Stimulated activated CD8-positive, alpha-beta memory T cell treated with anti-CD3 and anti-CD28 coated beads, Interleukin-12 subunit alpha, Interleukin-12 subunit beta, amount 100 ng/mL, for 1 hour (primary cell): ENCODE measurements around the gene PRKX.
"Not testable (repeated sequence)": the region's sequence is repeated elsewhere in the genome, so short reads cannot be mapped to it uniquely, and the experiment has no call there.

ENCODE experiments used
- DNase-seq: peaks from one replicate; pipeline ENCODE4 v3.0.0-alpha.2; 2020; ENCODE audit warnings: low read depth

PRKX gene

DNA sequence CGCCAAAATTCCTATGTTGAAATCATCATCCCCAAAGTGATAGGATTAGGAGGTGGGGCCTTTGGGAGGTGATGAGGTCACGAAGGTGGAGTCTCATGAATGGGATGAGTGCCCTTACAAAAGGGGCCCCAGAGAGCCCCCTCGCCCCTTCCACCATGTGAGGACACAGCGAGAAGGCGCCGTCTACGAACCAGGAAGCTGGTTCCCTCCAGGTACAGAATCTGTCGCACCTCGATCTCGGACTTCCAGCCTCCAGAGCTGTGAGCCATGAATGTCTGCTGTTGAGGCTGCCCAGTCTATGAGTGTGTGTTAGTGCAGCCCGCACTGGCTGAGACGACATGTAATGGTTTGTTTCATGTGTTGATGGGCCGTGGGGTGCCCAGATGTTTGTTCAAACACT is 60.3 kb downstream of the PRKX start:
- no peak for DNase-seq

DNA sequence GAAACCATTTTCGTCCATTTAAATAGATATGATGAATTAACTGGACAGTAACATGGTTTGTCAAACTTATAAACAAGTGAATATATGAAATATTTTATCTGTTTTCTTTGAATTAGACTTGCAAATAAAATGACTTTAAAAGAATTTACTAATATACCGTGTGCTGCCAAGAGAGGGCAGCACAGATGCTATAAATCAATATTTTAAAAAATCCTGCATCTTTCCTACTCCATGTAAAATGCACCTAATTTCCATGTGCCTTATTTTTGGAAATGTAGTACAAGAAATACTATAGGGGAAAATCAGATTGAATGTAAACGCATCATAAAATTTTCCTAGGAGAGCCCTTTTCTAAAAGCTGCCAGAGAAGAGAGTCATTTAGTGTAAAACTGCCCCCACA is 62.2 kb downstream of the PRKX start:
- no peak for DNase-seq

DNA sequence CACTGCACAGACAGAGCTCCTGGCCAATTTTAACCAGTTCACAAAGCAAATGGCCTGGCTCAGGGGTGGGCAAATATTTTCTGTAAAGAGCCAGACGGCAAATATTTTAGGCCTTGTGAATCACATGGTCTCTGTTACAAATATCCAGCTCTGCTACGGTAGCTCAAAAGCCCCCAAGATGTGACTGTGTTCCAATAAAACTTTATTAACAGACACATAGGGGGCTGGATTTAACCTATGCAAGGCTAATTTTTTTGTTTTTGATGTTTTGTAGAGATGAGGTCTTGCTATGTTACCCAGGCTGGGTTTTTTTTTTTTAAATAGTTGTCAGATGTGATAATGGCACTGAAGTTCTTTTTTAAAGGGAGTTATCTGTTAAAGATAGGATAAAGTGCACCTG is 65.4 kb downstream of the PRKX start:
- no peak for DNase-seq

DNA sequence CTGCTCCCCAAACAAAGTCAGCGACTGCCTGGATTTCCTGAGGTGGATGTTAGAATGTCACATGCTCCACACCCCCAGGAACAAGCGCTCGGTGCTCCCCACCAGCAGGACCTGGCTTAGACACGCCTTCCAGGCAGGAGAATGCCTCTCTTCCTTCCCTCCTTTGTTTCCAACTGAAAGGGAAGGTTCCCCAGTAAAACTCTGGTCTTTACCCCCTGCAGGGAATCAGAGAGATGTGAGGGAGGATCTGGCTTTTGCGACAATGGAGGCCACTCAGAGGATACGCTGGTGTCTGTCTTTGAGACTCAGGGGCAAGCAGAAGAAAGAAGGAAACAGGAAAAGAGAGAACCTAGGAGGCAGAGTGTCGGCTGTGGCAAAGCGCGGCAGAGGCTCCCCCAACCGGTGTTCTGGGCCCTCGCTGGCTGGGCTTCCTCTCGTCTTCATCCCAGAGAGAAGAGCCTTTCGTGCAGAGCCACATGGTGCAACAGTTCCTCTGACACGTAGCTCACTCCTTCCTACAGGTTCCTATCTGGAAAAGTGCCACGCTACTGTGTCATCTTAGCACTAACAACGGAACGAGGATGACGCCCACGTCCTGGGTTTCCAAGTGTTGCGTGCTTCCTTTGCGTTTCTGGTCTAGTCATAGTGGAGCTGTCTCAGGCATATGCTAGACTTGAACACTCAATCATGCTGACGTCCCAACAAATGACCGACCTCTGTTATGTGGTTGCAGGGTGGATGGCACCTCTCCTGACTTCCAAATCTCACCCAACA is 73.4 kb downstream of the PRKX start:
- DNase-seq, result not testable (repeated sequence)

DNA sequence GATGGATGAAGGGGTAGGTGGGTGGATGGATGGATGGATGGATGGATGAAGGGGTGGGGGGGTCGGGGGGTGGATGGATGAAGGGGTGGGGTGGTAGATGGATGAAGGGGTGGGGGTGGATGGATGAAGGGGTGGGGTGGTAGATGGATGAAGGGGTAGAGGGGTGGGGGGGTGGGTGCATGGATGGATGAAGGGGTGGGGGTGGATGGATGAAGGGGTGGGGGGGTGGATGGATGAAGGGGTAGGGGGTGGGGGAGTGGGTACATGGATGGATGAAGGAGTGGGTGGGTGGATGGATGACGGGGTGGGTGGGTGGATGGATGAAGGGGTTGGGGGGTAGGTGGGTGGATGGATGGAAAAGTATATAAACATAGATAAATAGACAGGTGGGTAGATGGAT is 74.2 kb downstream of the PRKX start:
- no peak for DNase-seq

DNA sequence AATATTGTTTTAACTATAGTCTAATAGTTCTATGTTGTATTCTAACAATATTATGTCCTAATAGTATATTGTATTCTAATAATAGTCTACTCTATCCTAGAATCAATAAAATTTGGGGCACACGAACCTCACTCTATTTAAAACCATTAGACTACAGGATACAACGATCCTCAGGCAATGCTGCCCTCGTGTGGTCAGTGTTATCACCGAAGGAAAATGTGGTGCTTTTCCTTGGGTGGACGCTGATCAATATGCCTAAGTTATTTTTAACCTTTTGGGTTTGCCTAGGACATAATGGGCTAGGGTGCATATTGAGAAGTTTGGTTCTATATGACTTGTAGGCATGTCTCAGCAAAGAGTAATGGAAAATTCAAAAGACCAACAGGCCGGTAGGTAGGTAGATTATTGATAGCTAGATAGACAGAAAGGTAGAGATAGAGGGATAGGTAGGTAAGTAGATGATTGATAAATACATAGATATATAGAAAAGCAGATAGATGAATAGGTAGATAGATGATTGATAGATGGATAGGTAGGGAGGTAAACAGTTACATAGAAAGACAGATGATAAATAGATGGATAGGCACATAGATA is 75.1 kb downstream of the PRKX start:
- no peak for DNase-seq

DNA sequence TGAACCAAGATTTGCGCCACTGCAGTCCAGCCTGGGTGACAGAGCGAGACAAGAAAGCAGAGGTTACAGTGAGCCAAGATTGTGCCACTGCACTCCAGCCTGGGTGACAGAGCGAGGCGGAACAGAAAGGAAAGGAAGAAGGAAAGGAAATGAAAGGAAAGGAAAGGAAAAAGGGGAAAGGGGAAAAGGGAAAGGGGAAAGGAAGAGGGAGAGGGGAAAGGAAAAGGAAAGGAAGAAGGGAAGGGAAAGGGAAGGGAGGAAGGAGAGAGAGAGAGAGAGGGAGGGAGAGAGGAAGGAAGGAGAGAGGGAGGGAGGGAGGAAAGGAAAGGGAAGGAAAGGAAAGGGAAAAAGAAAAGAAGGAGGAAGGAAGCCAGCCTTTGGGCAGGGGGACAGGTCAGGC is 76.6 kb downstream of the PRKX start:
- DNase-seq, result no peak

DNA sequence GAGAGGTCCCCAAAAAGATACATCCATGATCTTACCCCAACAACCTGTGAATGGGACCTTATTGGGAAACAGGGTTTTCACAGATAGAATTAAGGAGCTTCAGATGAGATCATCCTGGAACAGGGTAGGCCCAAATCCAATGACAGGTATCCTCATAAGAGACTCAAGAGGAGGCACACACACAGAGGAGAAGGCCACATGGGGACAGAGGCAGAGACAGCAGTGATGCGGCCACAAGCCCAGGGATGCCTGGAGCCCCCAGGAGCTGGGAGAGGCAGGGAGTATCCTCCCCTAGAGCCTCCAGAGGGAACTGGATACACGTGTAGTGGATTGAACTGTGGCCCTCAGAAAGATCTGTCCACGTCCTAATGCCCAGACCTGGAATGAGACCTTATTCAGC is 82.3 kb downstream of the PRKX start:
- DNase-seq, result no peak

DNA sequence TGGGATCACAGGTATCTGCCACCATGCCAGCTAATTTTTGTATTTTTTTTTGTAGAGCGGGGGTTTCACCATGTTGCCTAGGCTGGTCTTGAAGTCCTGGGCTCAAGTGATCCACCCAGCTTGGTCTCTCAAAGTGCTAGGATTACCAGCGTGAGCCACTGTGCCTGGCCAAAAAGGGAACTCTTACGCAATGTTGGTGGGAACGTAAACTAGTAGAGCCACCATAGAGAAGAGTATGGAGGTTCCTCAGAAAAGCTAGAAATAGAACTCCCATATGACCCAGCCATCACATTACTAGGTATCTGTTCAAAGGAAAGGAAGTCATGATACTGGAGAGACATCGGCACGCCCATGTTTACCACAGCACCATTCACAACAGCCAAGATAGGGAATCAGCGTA is 85.9 kb downstream of the PRKX start:
- no peak for DNase-seq

DNA sequence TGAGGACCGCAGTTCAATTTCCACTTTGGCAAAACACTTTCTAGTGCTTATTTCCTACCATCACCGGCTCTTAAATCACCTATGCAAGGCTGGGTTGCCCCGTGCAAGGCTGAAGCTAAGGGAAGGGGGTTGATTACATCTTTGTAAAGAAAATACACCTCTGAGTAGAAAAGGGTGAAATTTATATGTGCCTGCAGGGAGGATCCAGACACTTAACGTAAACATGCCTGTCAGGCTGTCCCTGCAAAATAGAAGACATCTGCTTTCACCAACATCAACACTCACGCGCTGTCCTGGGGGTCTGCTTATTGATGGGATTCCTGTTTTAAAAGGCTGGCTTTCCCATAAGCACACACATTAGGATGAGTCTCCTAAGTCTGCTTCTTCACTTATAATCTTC is 92.0 kb downstream of the PRKX start:
- no peak for DNase-seq

DNA sequence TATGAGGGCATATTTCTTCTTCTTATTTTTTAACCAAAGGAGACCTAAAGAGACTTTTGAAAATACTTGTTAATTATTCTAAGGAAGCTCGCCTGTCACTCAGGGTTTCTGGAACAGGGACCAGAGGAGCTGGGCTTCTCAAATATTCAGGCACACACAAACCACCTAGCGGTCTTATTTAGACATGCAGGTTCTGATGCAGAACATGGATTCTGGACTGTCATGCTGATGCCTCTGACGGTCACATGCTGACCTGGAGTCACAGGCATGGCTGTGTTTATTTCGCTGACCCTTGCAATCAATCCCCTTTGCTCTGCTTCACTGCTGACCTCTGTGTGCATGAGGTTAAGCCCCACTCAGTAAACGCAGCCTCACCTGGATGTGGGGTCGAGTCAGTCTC is 101.7 kb downstream of the PRKX start:
- DNase-seq, result not testable (repeated sequence)

DNA sequence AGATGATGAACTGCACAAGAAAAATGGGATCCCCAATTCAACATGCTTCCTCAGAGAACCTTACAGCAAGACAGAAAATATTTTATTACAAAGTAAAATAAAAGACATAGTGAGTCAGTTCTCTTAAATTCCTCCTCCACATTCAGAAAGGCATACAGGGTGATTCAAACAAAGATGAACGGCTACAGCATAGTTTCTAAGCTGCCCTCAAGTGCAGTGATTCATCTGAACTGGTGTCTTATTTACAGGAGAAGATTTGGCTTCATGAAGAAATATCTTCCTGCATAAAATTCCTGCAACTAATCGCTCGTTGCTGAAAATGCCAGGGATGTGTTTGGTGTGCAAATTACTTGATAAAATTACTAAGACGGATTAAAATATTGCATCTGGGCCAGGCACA is 103.6 kb downstream of the PRKX start:
- DNase-seq, result no peak

DNA sequence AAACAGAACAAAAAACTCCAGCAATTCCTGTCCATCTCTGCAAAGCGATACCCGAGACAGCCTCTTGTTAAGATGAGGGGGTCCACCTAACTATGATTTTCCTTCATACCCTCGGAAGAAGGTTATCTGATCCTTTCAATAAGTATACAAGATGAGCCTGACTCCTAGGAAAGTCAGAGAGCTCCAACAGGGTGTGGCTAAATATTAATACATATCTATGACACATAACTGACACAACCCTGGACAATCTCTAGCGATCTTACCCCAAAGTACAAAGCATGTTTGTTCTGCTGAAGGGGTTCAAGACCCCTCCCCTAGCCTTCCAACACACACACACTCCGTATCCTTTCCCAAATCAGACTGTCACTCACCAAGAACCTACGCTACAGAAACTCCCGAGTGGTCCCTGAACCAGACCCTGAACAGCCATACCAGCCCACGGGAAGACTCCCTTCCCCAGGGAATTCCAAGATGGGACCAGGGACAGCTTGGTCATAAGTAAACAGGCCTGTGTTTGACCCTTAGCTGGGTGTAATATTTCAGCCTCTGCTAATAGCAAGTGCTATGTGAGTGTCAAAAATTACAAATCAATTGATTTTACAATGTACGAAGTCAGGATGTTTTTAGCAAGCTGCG is 110.3 kb downstream of the PRKX start:
- DNase-seq, result no peak

DNA sequence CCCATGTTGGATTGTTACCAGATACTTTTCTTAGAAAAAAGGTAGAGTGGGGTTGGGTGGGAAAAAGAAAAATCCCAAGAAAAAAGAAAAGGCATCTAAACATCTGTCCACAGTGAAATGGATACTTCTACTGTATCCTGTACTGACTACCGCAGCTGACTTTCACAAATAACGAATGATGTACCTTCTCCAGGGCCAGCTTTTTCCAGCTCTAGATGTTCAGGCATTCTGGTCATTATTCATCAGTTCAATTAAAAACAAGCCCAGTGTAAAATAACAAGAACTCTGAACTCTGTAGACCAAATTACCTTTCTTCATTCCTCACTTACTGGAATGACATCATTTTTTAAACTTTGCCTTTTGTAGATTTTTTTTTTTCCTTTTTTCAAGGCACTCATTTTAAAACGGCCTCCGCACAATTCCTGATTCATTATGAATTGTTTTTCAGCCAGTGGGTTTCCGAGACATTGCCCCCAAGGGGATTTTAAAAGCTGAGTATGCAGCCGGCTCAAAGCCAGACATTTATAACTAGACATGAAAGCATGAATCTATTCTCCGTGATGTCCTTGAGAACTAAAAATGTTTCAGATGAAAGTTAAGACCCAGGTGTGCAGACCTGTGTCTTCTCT is 113.5 kb downstream of the PRKX start:
- DNase-seq, result no peak

DNA sequence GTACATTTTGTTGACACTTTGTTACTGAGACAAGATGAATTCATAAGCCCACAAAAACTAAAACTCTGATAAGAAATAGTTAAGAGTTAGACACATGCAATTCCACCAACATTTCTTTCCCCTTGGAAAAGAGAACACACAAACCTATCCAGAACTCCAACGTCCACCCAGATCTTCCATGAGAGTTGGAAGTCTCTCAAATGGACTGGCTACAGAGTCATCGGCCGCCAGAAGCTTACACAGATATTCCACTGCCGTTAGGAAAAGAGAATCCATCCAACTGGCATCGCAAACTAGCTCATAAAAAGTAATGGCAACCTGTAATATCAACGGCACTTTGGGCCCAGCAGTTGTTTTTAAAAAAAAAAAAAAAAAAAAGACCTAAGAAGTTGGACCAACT is 114.7 kb downstream of the PRKX start:
- no peak for DNase-seq

DNA sequence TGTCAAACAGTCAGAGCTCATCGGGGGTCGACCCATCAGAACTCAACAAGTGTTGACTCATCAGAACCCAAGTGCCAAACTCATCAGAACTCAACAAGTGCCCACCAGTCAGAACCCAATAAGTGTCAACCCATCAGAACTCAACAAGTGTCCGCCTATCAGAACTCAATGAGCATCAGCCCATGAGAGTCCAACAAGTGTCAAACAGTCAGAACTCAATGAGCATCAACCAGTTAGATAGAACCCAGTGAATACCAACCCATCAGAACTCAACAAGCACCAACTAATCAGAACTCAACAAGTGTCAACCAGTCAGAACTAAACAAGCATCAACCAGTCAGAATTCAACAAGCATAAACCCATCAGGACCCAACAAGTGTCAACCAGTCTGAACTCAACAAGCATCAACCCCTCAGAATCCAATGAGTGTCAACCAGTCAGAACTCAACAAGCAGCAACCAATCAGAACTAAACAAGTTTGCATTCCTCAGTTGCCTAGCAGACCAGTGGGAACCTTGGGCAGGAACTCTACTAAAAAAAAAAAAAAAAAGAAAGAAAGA is 115.3 kb downstream of the PRKX start:
- no peak for DNase-seq

DNA sequence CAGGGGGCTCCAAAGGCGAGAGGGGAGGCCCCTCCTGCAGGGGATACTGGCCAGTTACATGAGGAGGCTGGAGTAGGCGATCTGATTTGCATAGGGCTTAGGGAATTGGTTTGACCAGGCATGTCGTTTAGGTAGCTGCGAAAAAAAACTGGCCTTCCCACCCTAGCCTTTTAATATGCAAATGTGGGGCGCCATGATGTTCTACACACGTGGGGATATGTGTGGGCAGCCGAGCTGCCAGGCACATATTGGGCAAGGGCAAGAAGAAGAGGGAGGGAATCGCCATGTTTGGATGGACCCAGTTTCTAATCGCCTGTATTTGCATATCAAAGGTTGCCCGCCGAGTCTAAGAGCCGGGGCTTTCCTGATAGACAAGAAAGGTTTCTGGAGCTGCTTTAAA is 121.3 kb downstream of the PRKX start:
- DNase-seq, result no peak

DNA sequence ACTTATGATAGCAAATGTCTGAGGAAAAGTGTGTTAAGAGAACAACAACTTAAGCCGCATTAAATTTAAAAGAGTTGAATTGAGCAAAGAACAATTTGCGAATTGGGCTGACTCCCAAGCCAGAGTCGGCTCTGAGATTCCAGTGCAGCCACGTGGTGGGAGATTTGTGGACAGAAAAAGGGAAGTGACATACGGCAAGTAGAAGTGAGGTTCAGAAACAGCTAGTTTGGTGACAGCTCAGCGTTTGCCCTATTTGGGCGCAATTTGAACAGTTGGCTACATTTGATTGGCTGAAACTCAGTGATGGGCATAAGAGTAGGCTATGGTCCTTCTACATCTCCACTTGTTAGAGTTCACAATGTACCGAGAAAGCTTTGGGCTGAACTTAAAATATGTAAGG is 124.0 kb downstream of the PRKX start:
- no peak for DNase-seq

DNA sequence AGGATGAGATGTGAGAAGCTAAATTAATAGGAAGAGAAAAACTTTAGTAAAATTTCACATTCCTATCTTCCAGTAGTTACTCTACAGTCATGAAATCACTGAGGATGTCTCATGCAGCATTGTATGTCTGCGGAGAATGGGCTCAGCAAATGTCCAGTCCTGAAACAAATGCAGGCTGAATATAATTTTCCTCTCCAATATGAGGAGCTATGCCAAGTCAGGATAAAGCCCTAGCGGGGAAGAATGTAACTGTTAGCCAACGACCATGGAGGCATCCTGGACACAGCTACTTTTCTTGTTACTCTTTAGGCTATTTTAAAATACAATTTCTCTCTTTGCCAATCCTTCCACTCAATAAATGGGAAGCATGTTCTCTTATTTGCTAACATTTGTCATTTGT is 127.7 kb downstream of the PRKX start:
- DNase-seq, result no peak

DNA sequence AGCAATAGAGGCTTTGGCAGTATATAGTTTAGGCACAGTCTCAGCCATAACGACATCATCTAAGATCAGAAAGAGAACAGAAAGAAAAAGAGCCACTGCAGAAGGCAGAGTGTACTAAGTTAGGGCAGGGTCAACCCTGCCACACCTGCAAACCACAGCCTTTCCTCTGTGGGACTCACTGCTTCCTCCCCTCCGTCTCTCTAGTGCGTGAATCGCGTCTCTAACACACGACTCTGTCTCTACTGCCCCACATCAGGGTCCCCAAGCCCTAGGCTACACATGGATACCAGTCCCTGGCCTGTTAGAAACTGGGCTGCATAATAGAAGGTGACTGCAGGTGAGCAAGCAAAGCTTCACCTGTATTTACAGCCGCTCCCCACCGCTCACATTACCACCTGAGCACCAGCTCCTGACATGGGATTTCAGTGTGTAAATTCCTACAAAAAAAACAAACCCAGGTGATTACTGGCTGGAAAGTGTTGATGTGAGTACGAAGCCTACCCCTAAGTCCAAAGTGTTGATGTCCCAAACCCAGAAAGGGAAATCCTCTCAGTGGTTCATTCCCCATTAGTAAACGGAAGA is 128.9 kb downstream of the PRKX start:
- no peak for DNase-seq

DNA sequence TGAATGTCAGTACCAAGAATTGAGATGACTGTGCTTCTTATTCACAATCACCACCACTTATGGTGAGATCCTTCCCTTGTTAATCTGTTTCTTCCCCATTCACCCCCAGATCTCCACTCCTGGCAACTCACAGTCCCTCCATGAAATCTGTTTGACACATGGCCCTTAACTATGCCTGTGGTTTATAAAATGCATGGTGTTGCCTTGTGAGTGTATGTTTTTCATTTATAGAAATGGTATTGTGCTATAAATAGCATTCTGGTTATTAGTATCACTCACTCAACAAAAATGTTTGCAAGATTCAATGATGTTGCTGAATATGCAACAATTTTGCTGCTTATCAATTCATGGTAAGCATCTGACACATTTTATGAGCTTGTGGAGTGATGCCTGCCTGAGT is 131.0 kb downstream of the PRKX start:
- no peak for DNase-seq

DNA sequence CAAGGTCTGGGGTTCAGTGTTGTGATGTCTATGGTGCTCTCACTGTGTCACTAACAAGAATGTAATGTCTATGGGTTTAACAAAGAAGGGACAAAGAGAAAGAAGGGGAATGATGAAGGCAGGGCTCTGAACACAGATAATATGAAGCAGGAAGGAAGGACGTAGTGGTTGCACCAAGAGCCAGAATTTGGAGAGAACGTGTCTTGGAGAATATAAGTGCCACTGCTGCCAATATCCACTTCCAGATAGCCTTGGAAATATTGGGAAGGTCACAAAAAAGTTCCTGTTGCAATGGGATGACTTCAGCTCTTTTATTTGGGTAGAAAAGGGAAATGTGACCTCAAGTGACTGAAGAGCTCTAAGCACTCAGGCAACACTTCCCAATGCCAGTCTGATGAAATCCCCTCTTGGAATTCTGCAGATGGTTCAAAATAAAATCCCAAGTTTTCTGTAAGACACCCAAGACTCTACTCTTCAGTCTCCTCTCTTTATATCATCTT is 131.8 kb downstream of the PRKX start:
- no peak for DNase-seq
